ENCODE data around the gene SZRD1.
"Not testable (repeated sequence)": the region's sequence is repeated elsewhere in the genome, so short reads cannot be mapped to it uniquely, and the experiment has no call there.

The SZRD1 gene, protein sequence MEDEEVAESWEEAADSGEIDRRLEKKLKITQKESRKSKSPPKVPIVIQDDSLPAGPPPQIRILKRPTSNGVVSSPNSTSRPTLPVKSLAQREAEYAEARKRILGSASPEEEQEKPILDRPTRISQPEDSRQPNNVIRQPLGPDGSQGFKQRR
- total RNA-seq, result 127 to 180 reads per million in 2 experiments

DNA sequence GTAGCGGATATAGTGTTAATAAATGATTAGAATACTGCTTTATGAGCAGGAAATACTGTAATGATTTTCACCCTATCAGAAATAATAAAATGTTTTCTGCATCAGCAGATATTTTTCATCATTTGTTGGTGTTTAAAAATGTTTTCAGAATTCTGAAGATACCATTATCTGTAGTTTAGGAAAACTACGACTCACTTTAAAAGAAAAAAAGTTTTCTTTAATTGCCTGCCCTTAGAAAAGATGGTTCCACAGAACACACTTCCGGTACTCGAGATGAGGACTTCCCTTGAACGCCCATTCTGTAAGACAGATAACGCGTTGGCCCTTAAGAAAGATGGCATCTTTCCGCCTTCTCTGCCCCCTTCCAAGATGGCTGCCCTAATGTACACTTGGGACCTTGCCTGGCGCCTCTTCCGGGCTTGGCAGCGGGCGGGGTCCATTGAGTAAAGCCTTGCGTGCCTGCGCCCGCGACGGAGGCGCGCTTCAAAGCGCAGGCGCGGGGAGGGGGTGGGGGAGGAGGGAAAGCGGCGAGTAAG is at the start of gene SZRD1:
SZRD1 (plus strand) TSS at position 521 of the 536 bp plus-strand sequence. CDS start 16 bp downstream, outside the sequence.
- peak; percentile 93 for DNase-seq (ENCODE audit: low read depth)

DNA sequence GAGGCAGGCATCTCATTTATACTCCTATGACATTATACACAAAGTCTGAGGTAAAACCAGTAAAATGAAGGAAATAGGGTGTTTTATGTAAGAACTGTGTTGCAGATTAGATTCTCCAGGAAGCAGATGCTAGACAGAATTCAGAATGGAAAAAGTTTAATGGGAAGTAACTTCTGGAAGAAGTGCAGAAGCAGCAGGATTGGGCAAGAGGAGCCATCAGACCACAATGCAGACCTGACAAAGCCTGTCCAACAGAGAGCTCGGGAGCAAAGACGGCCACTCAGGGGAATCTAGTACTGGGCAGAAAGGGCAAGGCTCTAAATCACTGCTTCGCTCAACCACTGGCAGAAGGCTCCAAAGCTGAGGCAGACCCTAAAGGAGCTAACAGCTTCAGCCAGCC is 48.5 kb upstream of the SZRD1 start:
- DNase-seq (ENCODE audit: low read depth), result no peak

DNA sequence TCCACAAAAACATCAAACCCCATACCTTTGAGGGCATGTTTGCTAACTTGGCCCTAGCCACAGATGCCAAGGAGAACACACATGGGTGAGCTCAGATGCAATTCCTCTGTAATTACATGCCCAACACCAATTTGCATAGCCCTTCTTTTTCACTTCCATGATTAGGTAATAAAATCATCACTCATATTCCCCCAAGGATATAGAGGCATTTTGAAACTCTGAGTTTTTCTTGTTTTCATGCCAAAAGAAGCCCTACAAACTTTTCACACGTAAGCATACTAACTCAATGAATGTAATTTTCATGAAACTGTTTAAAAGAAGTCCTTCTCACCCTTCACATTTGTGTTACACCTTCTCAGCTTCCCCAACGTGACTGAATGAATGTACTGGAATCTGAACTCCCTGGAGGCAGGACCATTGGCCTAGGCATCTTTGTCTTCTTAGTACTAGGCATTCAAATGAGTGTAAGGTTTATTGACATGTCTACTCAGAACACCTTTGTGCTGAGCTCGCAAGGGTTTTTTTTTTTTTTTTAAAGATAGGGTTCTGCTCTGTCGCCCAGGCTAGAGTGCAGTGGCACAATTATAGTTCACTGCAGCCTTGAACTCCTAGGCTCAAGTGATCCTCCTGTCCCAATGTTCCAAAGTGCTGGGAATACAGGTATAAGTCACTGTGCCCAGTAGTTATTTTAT is 45.7 kb upstream of the SZRD1 start:
- DNase-seq (ENCODE audit: low read depth), result no peak

DNA sequence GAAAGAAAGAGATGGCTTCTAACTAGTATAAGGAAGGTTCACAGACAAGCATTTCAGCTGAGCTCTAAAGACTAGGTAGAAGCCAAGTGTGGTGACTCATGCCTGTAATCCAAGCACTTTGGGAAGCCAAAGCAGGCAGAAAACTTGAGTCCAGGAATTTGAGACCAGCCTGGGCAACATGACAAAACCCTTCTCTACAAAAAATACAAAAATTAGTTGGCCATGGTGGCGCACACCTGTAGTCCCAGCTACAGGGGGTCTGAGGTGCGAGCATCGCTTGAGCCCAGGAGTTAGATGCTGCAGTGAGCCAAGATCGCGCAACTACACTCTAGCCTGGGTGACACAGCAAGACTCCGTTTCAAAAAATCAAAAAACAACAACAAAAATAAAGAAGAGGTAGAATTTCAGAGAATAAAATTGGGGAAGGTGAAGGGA is 42.6 kb upstream of the SZRD1 start:
- DNase-seq (ENCODE audit: low read depth), result no peak

DNA sequence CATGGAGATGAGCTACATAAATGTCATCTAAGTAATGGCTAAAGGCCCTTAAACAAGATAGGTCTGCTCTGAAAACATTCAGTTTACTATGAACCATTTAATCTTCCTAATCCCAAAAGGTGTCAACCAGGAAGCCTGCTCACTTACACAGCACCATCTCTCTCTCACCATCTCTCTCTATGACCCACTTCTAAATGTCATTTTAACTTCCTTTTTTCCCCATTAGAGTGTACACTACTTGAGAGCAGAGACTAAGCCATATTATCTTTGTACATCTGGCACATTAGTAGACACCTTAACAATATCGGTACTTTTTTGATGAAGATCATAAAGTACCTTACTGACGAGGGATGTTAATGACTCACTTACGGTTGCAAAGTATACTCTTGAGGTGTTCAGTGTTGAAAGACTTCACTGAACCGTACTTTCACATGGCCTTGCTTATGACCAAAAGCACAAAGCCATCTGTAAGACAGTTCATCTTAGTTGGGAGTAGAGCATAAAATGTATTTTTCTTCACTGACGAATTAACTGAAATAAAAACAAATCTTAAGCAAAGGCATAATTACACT is 40.1 kb upstream of the SZRD1 start:
- DNase-seq (ENCODE audit: low read depth), result no peak

DNA sequence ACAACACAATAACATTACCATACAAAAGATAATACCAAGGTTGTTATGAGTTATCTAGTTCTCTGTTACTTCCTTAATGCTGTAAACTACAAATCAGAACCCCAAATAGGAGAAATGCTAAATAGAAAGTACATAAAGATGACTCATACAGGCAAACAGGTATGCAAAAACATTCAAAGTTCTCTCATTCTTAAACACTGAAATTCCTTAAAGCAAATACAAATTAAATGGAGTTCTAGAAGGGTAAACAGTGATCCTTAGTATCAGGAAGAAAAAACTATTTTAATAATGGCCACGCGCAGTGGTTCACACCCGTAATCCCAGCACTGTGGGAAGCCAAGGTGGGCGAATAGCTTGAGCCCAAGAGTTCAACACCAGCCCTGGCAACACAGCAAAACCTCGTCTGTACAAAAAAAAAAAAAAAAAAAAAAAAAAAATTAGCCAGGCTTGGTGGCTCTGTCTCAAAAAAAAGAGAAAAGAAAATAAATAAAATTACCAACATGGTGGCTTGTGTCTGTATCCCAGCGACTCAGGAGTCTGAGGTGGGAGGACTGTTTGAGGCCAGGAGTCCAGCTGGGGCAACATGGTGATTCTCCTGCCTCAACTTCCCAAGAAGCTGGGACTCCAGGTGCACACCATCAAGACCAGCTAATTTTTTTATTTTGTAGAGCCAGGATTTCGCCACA is 32.2 kb upstream of the SZRD1 start:
- no peak for DNase-seq (ENCODE audit: low read depth)

DNA sequence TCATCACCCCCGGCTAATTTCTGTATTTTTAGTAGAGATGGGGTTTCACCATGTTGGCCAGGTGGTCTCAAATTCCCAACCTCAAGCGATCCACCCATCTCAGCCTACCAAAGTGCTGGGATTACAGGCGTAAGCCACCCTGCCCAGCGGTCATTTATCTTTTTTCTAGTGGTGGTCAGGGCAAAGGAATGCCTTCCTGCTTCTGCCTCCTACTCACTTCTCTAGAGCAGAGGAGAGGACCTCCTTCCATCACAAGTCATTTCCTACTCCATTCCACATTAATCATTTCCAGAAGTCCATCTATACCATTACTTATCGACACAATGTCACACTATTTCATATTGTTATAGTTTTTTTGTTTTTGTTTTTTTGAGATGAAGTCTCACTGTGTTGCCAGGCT is 28.1 kb upstream of the SZRD1 start:
- DNase-seq (ENCODE audit: low read depth), result no peak

DNA sequence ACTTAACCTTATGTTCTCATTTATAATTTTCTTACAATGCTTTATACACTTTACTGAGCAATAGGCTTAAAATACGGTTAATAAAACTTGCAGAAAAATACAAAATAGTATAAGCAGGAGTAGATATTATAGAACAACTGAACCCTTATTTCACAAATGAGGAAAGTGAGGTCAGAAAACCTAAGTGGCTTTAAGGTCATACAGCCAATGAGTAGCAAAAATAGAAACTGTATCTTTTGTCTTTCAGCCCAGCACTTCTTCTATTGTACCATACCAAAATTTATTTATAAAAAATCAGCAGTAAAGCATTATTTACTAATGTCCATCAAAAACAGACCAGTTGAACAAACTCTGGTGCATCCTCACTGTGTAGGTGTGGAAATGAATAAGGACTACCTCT is 26.4 kb upstream of the SZRD1 start:
- no peak for DNase-seq (ENCODE audit: low read depth)

DNA sequence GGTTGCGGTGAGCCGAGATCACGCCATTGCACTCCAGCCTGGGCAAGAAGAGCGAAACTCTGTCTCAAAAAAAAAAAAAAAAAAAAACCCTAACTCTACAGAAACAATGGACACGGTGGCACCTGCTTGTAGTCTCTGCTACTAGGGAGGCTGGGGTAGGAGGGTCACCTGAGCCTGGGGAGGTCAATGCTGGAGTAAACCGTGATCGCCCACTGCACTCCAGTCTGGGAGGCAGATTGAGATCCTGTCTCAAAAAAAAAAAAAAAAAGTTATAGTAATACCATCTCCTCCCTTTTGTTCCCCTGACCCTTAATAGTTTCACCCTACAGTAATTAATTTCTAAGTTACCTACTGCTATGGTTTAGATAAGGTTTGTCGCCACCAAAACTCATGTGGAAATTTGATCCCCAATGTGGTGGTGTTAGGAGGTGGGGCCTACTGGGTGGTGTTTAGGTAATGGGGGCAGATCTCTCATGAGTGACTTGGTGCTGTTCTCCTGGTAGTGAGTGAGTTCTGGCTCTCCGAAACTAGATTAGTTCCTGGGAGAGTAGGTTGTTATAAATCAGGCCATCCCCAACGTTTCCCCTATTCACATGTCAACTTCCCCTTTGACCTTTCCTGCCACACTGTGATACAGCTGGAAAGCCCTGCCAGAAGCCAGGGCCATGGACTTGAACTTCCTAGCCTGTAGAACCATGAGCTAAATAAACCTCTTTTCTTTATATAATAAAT is 24.5 kb upstream of the SZRD1 start:
- DNase-seq (ENCODE audit: low read depth), result no peak

GRCh38 chr1:16343276-16343675 is 23.8 kb upstream of the SZRD1 start:
- DNase-seq (ENCODE audit: low read depth), result not testable (repeated sequence)

GRCh38 chr1:16348414-16349182 is 18.4 kb upstream of the SZRD1 start:
- no peak for DNase-seq (ENCODE audit: low read depth)

DNA sequence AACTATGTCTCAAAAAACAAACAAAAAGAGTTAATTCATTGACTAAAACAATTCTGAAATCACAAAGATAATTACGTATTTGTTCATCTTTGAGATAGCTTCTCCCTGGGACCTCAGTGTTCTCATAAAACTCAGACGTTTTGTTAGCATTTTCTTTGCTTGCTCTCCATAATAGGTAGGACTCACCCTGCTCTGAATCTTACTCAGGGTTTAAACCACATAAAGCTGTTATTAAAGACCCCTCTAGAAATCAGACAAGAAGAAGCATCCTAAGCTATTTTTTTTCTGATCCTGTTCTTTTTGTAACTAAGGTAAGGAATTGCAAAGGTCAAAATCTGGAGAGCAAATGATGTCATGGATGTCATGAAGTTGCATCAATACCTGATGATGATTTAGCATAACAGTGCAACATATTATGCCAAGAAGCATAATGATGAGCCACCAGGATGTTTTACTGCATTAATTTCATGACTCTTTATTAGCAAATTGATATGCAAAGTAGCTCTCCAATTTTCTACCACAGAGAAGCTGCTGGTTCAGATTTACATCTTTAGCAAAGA is 17.1 kb upstream of the SZRD1 start:
- DNase-seq (ENCODE audit: low read depth), result no peak

- DNase-seq (ENCODE audit: low read depth), result no peak
These were observed 15.5 kb upstream of the SZRD1 start for GRCh38 chr1:16351456-16351993.

GRCh38 chr1:16351994-16352841 is 14.8 kb upstream of the SZRD1 start, which contains the start of gene FBXO42:
Gene FBXO42 (minus strand): TSS chr1:16352480. CDS start chr1:16315418, 37,062 bp downstream.
- peak; percentile 86 for DNase-seq (ENCODE audit: low read depth)

DNA sequence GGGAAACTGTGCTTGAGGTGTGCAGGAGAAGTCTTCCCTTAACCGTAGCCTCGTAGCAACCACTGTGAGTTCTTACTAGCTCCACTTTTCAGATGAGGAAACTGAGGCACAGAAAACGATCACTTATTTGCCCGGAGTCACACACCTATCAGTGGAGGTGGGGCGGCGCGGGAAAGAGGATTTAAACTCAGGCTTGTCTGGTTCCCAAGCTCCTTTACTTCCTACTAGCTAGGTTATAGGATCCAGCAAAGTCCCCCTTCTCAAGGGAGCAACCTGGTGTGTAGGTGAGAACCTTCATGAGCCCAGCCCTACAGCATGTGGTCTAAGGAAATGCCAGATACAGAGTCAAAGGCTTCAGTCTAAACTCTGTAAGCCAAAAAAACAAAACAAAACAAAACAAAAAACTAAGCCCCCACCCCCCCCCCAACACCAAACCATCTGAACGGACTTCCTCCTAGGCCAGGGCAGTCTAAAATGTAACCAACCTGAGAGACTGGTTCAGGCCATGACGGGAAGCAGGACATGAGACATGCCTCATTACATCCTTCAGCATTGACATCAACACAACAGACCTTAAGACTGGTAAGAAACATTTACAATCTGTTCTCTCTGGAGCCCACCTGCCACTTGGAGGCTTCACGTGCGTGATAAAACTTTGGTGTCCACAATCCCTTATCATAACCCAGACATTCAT is 14.1 kb upstream of the SZRD1 start:
- no peak for DNase-seq (ENCODE audit: low read depth)

GRCh38 chr1:16354619-16355018 is 12.4 kb upstream of the SZRD1 start:
- no peak for DNase-seq (ENCODE audit: low read depth)

GRCh38 chr1:16356867-16357266 is 10.2 kb upstream of the SZRD1 start:
- no peak for DNase-seq (ENCODE audit: low read depth)

DNA sequence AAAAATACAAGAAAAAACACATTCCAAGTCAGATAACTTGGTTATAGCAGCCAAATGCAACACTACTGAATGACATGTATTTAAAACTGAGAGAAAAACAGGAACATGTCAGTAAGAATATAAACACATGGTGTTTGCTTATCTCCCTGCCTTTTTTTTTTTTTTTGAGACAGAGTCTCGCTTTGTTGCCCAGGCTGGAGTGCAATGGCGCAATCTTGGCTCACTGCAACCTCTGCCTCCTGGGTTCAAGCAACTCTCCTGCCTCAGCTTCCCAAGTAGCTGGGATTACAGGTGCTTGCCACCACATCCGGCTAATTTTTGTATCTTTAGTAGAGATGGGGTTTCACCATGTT is 1.9 kb upstream of the SZRD1 start:
- DNase-seq (ENCODE audit: low read depth), result not testable (repeated sequence)
